Measurements from ENCODE around the gene PCDHA9. TPM values are rescaled to one million over a fixed set of nuclear protein-coding genes. Genes with fewer than 3 reads are reported as not detected.

Gene PCDHA9
- total RNA-seq, 1 donor from 2014 or later, result 1.7 TPM

- Mint-ChIP-seq H3K27me3 (ENCODE audit: unreplicated experiment) (no peaks in the 10 kb centered on the region), H3K9me3 (ENCODE audit: unreplicated experiment) (no peaks in the 10 kb centered on the region), H3K36me3 (ENCODE audit: low read depth, unreplicated experiment) (peaks cover 4% of the 10 kb centered on the region), H3K27ac (ENCODE audit: unreplicated experiment) (no peak overlapping the region), H3K4me1 (ENCODE audit: unreplicated experiment) (no peaks in the 10 kb centered on the region), H3K4me3 (ENCODE audit: unreplicated experiment) (no peak overlapping the region)
- peak; percentile 2 for DNase-seq (ENCODE audit: low spot score)
- TF ChIP-seq CTCF (IDR thresholded peaks at IDR 0.05; ENCODE audit: unreplicated experiment), result no peak
Measured at GRCh38 chr5:140877262-140877581, 29.0 kb downstream of the PCDHA9 start.

- peaks cover 9% of the 10 kb centered on the region for H3K36me3 Mint-ChIP-seq (ENCODE audit: low read depth, unreplicated experiment)
Measured at GRCh38 chr5:140881889-140882590, 33.9 kb downstream of the PCDHA9 start, which contains the start of gene PCDHA13. Gene PCDHA13 (plus strand): TSS chr5:140882124. CDS start chr5:140882269, 145 bp downstream.

GRCh38 chr5:140882591-140882899 lies 34.4 kb downstream of the PCDHA9 start:
- H3K9me3 Mint-ChIP-seq (ENCODE audit: unreplicated experiment), result no peaks in the 10 kb centered on the region
- peak overlapping the region; percentile 13 for H3K4me3 Mint-ChIP-seq (ENCODE audit: unreplicated experiment)
- DNase-seq (ENCODE audit: low spot score), result peak; percentile 54
- peak; percentile 39 for TF ChIP-seq CTCF (IDR thresholded peaks at IDR 0.05; ENCODE audit: unreplicated experiment)
- H3K36me3 Mint-ChIP-seq (ENCODE audit: low read depth, unreplicated experiment), result peaks cover 9% of the 10 kb centered on the region
- H3K27me3 Mint-ChIP-seq (ENCODE audit: unreplicated experiment), result no peaks in the 10 kb centered on the region
- no peak overlapping the region for H3K27ac Mint-ChIP-seq (ENCODE audit: unreplicated experiment)
- no peaks in the 10 kb centered on the region for H3K4me1 Mint-ChIP-seq (ENCODE audit: unreplicated experiment)

More at GRCh38 chr5:140881889-140882590, 33.9 kb downstream of the PCDHA9 start, which contains the start of gene PCDHA13:
- no peaks in the 10 kb centered on the region for H3K27me3 Mint-ChIP-seq (ENCODE audit: unreplicated experiment)
- no peaks in the 10 kb centered on the region for H3K4me1 Mint-ChIP-seq (ENCODE audit: unreplicated experiment)
- H3K9me3 Mint-ChIP-seq (ENCODE audit: unreplicated experiment), result no peaks in the 10 kb centered on the region
- TF ChIP-seq CTCF (IDR thresholded peaks at IDR 0.05; ENCODE audit: unreplicated experiment), result no peak
- H3K4me3 Mint-ChIP-seq (ENCODE audit: unreplicated experiment), result peak within 1 kb of the TSS; percentile 17
- DNase-seq (ENCODE audit: low spot score), result peak; percentile 20
- H3K27ac Mint-ChIP-seq (ENCODE audit: unreplicated experiment), result no peak within 1 kb of the TSS

- no peaks in the 10 kb centered on the region for H3K4me1 Mint-ChIP-seq (ENCODE audit: unreplicated experiment)
Measured at GRCh38 chr5:140883373-140883772, 35.2 kb downstream of the PCDHA9 start.

More at GRCh38 chr5:140883373-140883772, 35.2 kb downstream of the PCDHA9 start:
- H3K36me3 Mint-ChIP-seq (ENCODE audit: low read depth, unreplicated experiment), result peaks cover 9% of the 10 kb centered on the region
- H3K9me3 Mint-ChIP-seq (ENCODE audit: unreplicated experiment), result no peaks in the 10 kb centered on the region
- no peaks in the 10 kb centered on the region for H3K27me3 Mint-ChIP-seq (ENCODE audit: unreplicated experiment)
- H3K27ac Mint-ChIP-seq (ENCODE audit: unreplicated experiment), result no peak overlapping the region
- no peak for DNase-seq (ENCODE audit: low spot score)
- H3K4me3 Mint-ChIP-seq (ENCODE audit: unreplicated experiment), result no peak overlapping the region
- no peak for TF ChIP-seq CTCF (IDR thresholded peaks at IDR 0.05; ENCODE audit: unreplicated experiment)

Measured in endothelial cell (in vitro differentiated cells).